Spinal cord (tissue), 10 donors: Measurements from ENCODE around the gene MROH2A. TPM values are rescaled to one million over a fixed set of nuclear protein-coding genes. Genes with fewer than 3 reads are reported as not detected.

ENCODE experiments used
- DNase-seq, 6 donors: peaks; one replicate each; pipeline versions ENCODE4 v3.0.0 to v3.0.0-alpha.2; 2013 to 2015; ENCODE audit warnings: low spot score in 6 of 6, low read depth in 4 of 6
- H3K27ac ChIP-seq: one replicate; pipeline ENCODE4 v1.5.1; 2013; ENCODE audit warnings: low read depth, low read length, control low read depth
- H3K27me3 ChIP-seq: one replicate; pipeline ENCODE4 v1.6.1; 2013; ENCODE audit warnings: low read length; ENCODE audit not compliant: control insufficient read depth, insufficient read depth
- H3K36me3 ChIP-seq: one replicate; pipeline ENCODE4 v1.6.1; 2013; ENCODE audit warnings: low read length; ENCODE audit not compliant: control insufficient read depth, insufficient read depth
- H3K4me1 ChIP-seq: one replicate; pipeline ENCODE4 v1.6.1; 2013; ENCODE audit warnings: low read length; ENCODE audit not compliant: control insufficient read depth, insufficient read depth
- H3K4me3 ChIP-seq: one replicate; pipeline ENCODE4 v1.5.1; 2013; ENCODE audit warnings: low read depth, low read length, control low read depth
- H3K9me3 ChIP-seq: one replicate; pipeline ENCODE4 v1.6.1; 2013; ENCODE audit warnings: low read length; ENCODE audit not compliant: control insufficient read depth, insufficient read depth
- WGBS: methylation state at CpG from one replicate; pipeline ENCODE4 v1.1.5; 2013; ENCODE audit warnings: missing lambda C conversion rate; ENCODE audit not compliant: insufficient coverage; 5-methylcytosine and 5-hydroxymethylcytosine counted together
- polyA plus RNA-seq, 2 donors: library from polyadenylated mRNA; unstranded; fragments of 120-200 nt; gene quantifications; one replicate each; pipeline ENCODE4 v1.2.1, GENCODE V29; 2013; ENCODE audit not compliant: insufficient read length in 2 of 2
- total RNA-seq, 2 donors: library from RNA; depleted of rRNA in 1 of 2; stranded (reverse); fragments of 120-200 nt in 1 of 2; fragments of >200 nt in 1 of 2; gene quantifications; one replicate each; pipeline versions ENCODE4 v1.2.3 to v1.2.4, GENCODE V29; 2013 to 2014
- donor health status: healthy.

MROH2A gene
- total and polyA plus RNA-seq, 4 donors: under 0.01 to 0.12 TPM; not detected in 2

DNA sequence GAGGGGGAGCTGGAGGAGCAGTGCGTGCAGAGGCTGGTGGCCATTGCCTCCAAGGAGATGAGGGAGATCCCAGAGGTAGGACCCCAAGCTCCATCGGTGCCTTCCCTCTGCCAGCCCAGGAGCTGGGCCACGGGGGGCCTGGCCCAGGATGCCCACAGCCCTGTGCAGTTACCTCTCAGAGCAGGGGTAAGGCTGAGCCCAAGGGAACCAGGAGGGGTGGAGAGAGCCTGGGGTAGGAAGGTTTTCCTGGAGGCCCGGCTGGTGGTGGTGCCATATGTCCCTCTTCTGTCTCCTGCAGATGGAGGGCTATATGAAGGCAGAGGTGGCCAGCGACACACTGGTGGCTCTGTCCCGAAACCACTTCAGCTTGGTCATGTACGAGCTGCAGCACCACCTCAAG lies 11.4 kb downstream of the MROH2A start:
- no peak overlapping the region for H3K4me3 ChIP-seq
- WGBS: 92% methylated on average over 6 of the region's 7 CpGs

GRCh38 chr2:233791151-233791882 lies 13.2 kb downstream of the MROH2A start:
- no peak for DNase-seq
- WGBS: 88% methylated on average over 18 of the region's 18 CpGs
- H3K4me1 ChIP-seq: no peaks in the 10 kb centered on the region
- no peak overlapping the region for H3K4me3 ChIP-seq
- H3K36me3 ChIP-seq: no peaks in the 10 kb centered on the region
- no peaks in the 10 kb centered on the region for H3K9me3 ChIP-seq
- H3K27ac ChIP-seq: no peak overlapping the region
- H3K27me3 ChIP-seq: no peaks in the 10 kb centered on the region

More for the DNA sequence above, 11.4 kb downstream of the MROH2A start:
- DNase-seq: no peak
- no peaks in the 10 kb centered on the region for H3K4me1 ChIP-seq
- no peaks in the 10 kb centered on the region for H3K9me3 ChIP-seq
- H3K27me3 ChIP-seq: no peaks in the 10 kb centered on the region
- H3K27ac ChIP-seq: no peak overlapping the region
- H3K36me3 ChIP-seq: no peaks in the 10 kb centered on the region

DNA sequence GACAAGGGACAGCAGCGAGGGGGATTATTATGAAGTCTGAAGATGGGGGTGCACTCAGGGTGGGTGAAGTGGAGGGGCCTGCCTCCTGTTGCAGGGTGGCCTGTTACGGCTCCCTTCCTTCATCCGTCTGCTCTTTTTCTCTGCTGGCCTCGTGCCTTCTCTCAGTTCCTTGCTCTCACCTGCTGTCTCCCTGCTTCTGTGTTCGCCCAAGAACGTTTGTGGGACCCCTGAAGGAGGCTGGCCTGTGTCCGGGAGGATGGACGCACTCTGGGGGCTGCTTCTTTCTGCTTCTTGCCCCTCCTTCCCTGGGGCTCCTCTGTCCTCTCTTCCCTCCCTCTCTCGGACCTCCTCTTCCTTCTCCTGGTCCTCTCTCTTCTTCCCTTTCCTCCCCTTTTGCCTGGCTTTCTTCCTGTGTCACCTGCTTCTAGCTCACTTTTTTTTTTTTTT lies 13.8 kb downstream of the MROH2A start:
- WGBS: 81% methylated on average over 9 of the region's 9 CpGs
- Histone ChIP-seq H3K4me3 (no peak overlapping the region), H3K4me1 (no peaks in the 10 kb centered on the region), H3K27ac (no peak overlapping the region), H3K27me3 (no peaks in the 10 kb centered on the region), H3K9me3 (no peaks in the 10 kb centered on the region), H3K36me3 (no peaks in the 10 kb centered on the region)
- no peak for DNase-seq

DNA sequence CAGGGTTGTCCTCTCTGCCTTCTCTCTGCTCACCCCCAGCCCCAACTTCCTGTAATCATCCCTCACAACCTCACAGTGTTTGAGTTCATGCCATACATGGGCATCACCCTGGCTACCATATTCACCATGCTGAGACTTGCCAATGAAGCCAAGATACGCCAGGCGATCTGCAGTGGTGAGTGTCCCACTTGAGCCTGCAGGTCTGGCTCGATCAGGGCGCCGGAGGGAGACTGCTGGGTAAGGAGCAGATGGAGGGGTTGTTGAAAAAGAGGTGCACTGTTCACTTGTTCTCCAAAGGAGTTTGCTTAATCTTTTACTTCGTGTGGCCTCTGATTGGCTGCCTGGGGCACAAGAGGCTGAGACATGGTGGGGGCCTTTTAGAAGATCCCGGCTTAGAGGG lies 14.6 kb downstream of the MROH2A start:
- no peaks in the 10 kb centered on the region for H3K36me3 ChIP-seq
- WGBS: 85% methylated on average over 7 of the region's 7 CpGs
- no peak overlapping the region for H3K4me3 ChIP-seq
- H3K27ac ChIP-seq: no peak overlapping the region
- H3K27me3 ChIP-seq: no peaks in the 10 kb centered on the region
- no peaks in the 10 kb centered on the region for H3K4me1 ChIP-seq
- H3K9me3 ChIP-seq: no peaks in the 10 kb centered on the region
- no peak for DNase-seq

- no peaks in the 10 kb centered on the region for H3K36me3 ChIP-seq
- WGBS: 82% methylated on average over 16 of the region's 18 CpGs
- H3K27me3 ChIP-seq: no peaks in the 10 kb centered on the region
- no peak for DNase-seq
- H3K9me3 ChIP-seq: no peaks in the 10 kb centered on the region
- H3K27ac ChIP-seq: no peak overlapping the region
- H3K4me3 ChIP-seq: no peak overlapping the region
- no peaks in the 10 kb centered on the region for H3K4me1 ChIP-seq
Observed at GRCh38 chr2:233793465-233794127, 15.5 kb downstream of the MROH2A start.

- no peaks in the 10 kb centered on the region for H3K36me3 ChIP-seq
- no peak overlapping the region for H3K4me3 ChIP-seq
- H3K4me1 ChIP-seq: no peaks in the 10 kb centered on the region
- H3K9me3 ChIP-seq: no peaks in the 10 kb centered on the region
- 92% methylated on average over 17 of the region's 17 CpGs for WGBS
- H3K27ac ChIP-seq: no peak overlapping the region
- no peak for DNase-seq
- no peaks in the 10 kb centered on the region for H3K27me3 ChIP-seq
Observed at GRCh38 chr2:233794128-233794658, 16.1 kb downstream of the MROH2A start.

DNA sequence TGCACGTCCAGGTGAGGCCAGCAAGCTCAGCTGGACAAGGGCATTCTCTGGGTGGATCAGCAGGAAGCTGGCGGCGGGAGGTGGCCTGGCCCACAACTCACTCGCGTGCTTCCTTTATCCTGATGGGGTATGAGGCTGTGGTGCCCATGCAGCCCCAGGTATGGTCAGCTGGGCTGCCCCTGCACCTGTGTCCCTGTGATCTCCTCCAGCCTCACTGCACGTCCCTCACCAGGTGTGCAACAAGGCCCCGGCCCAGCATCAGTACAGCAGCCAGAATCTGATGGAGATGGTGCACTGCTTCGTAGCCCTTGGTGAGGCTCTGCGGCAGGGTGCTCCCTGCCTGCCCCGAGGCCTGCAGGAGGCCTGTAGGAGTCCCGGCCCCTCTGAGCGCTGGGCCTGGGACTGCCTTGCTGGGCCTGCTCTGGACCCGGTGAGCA lies 17.6 kb downstream of the MROH2A start:
- WGBS: 90% methylated on average over 11 of the region's 13 CpGs
- no peak for DNase-seq
- Histone ChIP-seq H3K27ac (no peak overlapping the region), H3K27me3 (no peaks in the 10 kb centered on the region), H3K36me3 (no peaks in the 10 kb centered on the region), H3K4me1 (no peaks in the 10 kb centered on the region), H3K4me3 (no peak overlapping the region), H3K9me3 (no peaks in the 10 kb centered on the region)

GRCh38 chr2:233796254-233796653 lies 18.1 kb downstream of the MROH2A start:
- no peak overlapping the region for H3K4me3 ChIP-seq
- H3K4me1 ChIP-seq: no peaks in the 10 kb centered on the region
- no peaks in the 10 kb centered on the region for H3K9me3 ChIP-seq
- H3K36me3 ChIP-seq: no peaks in the 10 kb centered on the region
- H3K27me3 ChIP-seq: no peaks in the 10 kb centered on the region
- H3K27ac ChIP-seq: no peak overlapping the region
- no peak for DNase-seq
- WGBS: 85% methylated on average over 3 of the region's 9 CpGs

DNA sequence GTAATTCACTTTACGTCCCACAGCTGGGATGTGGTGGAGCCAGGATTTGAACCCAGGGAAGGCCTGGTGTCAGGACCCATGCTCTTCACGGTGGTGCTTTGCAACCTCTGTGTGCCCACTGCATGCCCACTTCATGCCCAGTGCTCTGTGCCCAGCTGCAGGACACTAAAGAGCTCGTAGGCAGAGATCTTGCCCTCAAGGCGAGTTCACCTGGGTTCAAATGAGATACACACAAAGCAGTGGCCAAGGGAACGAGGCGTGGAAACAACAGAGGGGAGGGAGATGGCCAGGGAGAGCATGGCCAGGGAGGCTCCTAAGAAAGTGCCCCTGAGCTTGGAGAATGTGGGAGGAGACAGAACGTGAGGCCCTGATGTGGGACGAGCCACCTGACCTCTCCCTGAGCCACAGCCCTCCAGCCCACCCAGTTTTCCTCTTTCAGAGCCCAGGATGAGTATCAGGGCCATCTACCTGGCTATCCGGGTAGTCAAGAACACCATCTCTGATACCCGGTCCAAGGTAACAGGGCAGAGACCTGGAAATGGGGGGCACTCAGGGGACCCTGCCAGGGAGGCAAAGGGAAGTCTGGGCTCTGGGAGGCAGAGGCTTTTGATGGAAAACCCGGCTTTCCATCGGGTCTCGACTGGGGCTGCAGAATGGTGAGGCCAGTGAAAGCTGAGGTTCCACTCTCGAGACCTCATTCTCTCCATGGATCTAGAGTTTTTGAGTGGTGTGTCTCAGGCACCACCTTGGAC lies 20.4 kb downstream of the MROH2A start:
- DNase-seq: no peak
- Histone ChIP-seq H3K4me3 (no peak overlapping the region), H3K9me3 (no peaks in the 10 kb centered on the region), H3K36me3 (no peaks in the 10 kb centered on the region), H3K27ac (no peak overlapping the region), H3K4me1 (no peaks in the 10 kb centered on the region), H3K27me3 (no peaks in the 10 kb centered on the region)
- 85% methylated on average over 14 of the region's 14 CpGs for WGBS
